Thymus (tissue), 11 donors: ENCODE measurements around the gene SAMD3. TPM values are rescaled to one million over a fixed set of nuclear protein-coding genes. Genes with fewer than 3 reads are reported as not detected.
"Not testable (repeated sequence)": the region's sequence is repeated elsewhere in the genome, so short reads cannot be mapped to it uniquely, and the experiment has no call there.

Experiments
- DNase-seq, 9 donors: peaks; one replicate each; pipeline ENCODE4 v3.0.0-alpha.2; 2013; ENCODE audit warnings: low spot score in 9 of 9, low read depth in 6 of 9, missing footprints in 1 of 9
- H3K27ac ChIP-seq, 2 donors: one replicate each; pipeline ENCODE4 v1.5.1; 2013; ENCODE audit warnings: control low read depth in 1 of 2, low read depth in 1 of 2, low read length in 1 of 2, mild to moderate bottlenecking in 1 of 2, moderate library complexity in 1 of 2
- H3K27me3 ChIP-seq, 2 donors: one replicate each; pipeline ENCODE4 v1.5.1; 2013; ENCODE audit warnings: low read length in 1 of 2; ENCODE audit not compliant: control insufficient read depth in 2 of 2, insufficient read depth in 1 of 2
- H3K36me3 ChIP-seq, 2 donors: one replicate each; pipeline ENCODE4 v1.5.1; 2013; ENCODE audit warnings: low read length in 1 of 2, mild to moderate bottlenecking in 1 of 2, moderate library complexity in 1 of 2; ENCODE audit not compliant: control insufficient read depth in 2 of 2, insufficient read depth in 2 of 2
- H3K4me1 ChIP-seq, 2 donors: one replicate each; pipeline ENCODE4 v1.5.1; 2013; ENCODE audit warnings: low read length in 2 of 2; ENCODE audit not compliant: control insufficient read depth in 2 of 2, insufficient read depth in 2 of 2
- H3K4me3 ChIP-seq, 2 donors: one replicate each; pipeline ENCODE4 v1.5.1; 2013; ENCODE audit warnings: low read length in 2 of 2, control low read depth in 1 of 2, mild to moderate bottlenecking in 1 of 2
- H3K9me3 ChIP-seq, 2 donors: one replicate each; pipeline ENCODE4 v1.5.1; 2013; ENCODE audit warnings: low read length in 1 of 2, mild to moderate bottlenecking in 1 of 2; ENCODE audit not compliant: control insufficient read depth in 2 of 2, insufficient read depth in 1 of 2
- WGBS: extraction: QIAGEN DNeasy Blood & Tissue Kit; methylation state at CpG from one replicate; pipeline ENCODE4 v1.1.7; 2013; 5-methylcytosine and 5-hydroxymethylcytosine counted together
- polyA plus RNA-seq: library from polyadenylated mRNA; stranded (reverse); fragments of 200-250 nt; gene quantifications from one replicate; pipeline ENCODE4 v1.2.3, GENCODE V29; 2013
- total RNA-seq: library from RNA; stranded (reverse); fragments of 120-200 nt; gene quantifications from one replicate; pipeline ENCODE4 v1.2.4, GENCODE V29; 2013
- donor health status: healthy.

The SAMD3 gene
- total and polyA plus RNA-seq, 2 donors: 9.6 to 23.9 TPM

DNA sequence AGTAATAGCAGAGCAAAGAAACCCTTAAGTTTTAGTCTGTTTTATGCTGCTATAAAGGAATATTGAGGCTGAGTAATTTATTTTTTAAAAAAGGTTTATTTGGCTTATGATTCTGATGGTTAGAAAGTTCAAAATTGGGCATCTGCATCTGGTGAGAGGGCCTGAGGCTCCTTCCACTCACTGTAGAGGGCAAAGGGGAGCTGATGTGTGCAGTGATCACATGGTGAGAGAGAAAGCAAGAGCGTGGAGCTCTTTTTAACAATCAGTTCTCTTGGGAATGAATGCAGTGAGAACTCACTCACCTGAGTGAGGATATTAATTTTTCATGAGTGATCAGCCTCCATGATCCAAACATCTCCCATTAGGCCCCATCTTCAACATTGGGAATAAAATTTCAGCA is 36.4 kb upstream of the SAMD3 start:
- 98% methylated on average over 1 of the region's 1 CpG for WGBS
- H3K4me3 ChIP-seq: no peak overlapping the region
- no peaks in the 10 kb centered on the region for H3K4me1 ChIP-seq
- H3K27ac ChIP-seq: no peak overlapping the region
- H3K36me3 ChIP-seq: no peaks in the 10 kb centered on the region
- peaks cover 0 to 5% of the 10 kb centered on the region in 2 donors for H3K9me3 ChIP-seq
- no peak for DNase-seq
- H3K27me3 ChIP-seq: no peaks in the 10 kb centered on the region

GRCh38 chr6:130252527-130253237 is 29.9 kb upstream of the SAMD3 start:
- Histone ChIP-seq H3K9me3 (no peaks in the 10 kb centered on the region), H3K4me1 (no peaks in the 10 kb centered on the region), H3K4me3 (no peak overlapping the region), H3K36me3 (no peaks in the 10 kb centered on the region), H3K27me3 (no peaks in the 10 kb centered on the region), H3K27ac (no peak overlapping the region)
- no peak for DNase-seq
- 93% methylated on average over 9 of the region's 9 CpGs for WGBS

DNA sequence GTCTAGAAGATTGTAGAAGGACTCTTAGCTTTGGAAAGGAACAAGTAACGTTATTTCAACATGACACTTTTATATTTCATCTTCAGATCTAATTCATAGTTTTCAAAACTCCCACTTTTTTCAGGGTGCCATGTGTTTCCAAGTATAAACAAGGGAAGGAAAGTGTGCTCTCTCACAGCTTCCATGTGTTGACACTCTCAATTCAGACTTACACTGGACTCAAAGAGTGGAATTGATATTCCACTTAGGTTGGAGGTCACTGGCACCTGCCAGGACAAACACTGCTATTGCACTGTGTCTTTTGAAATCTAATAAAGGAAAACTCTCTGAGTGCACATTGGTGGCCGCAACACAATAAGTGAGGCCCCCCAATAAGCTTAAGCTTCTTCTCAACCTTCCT is 22.5 kb upstream of the SAMD3 start:
- Histone ChIP-seq H3K9me3 (no peaks in the 10 kb centered on the region), H3K36me3 (no peaks in the 10 kb centered on the region), H3K4me3 (no peak overlapping the region), H3K4me1 (no peaks in the 10 kb centered on the region), H3K27me3 (no peaks in the 10 kb centered on the region), H3K27ac (no peak overlapping the region)
- DNase-seq: no peak
- 98% methylated on average over 2 of the region's 2 CpGs for WGBS

DNA sequence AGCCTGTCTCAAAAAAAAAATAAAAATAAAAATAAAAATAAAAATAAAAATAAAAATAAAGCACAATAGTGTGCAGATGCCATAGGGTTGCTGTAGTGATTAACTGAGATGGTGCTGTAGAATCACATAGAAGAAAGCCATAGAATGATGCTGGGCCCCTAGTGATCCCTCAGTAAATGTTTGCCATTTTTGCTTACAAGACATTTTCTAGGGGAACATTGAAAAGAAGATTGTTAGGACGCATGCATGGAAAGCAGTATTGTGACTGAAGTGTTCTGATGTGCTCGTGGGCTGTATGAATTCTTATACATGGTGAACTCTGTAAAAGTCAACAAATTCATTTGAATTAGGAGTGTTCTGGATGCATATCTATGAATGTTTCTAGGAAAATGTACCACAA is 22.0 kb upstream of the SAMD3 start:
- no peak for DNase-seq
- Histone ChIP-seq H3K36me3 (no peaks in the 10 kb centered on the region), H3K27me3 (no peaks in the 10 kb centered on the region), H3K9me3 (no peaks in the 10 kb centered on the region), H3K27ac (no peak overlapping the region), H3K4me1 (no peaks in the 10 kb centered on the region), H3K4me3 (no peak overlapping the region)
- 94% methylated on average over 2 of the region's 2 CpGs for WGBS

GRCh38 chr6:130240232-130240631 is 17.5 kb upstream of the SAMD3 start:
- Histone ChIP-seq H3K9me3 (no peaks in the 10 kb centered on the region), H3K27ac (no peak overlapping the region), H3K4me3 (no peak overlapping the region), H3K27me3 (no peaks in the 10 kb centered on the region), H3K36me3 (no peaks in the 10 kb centered on the region), H3K4me1 (no peaks in the 10 kb centered on the region)
- 92% methylated on average over 4 of the region's 4 CpGs for WGBS
- DNase-seq: no peak

DNA sequence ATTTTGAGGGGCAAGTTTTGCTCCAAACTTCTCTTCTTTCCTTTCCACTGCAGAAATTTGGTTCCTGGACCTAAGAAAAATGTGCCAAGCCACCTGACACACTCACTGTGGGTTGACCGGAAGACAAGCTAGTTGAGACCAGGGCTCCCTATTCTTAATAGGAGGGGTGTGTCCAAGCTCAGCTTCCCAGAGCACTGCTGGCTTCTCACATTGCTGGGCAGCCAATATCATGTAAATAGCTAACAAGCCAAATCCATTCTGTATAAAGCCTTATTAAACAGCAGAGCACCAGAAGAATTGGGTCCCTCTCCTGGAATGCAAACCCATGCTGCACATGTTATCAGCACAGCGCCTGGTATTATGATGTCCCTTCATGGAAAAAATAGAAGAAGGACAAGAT is 17.0 kb upstream of the SAMD3 start:
- H3K27ac ChIP-seq: no peak overlapping the region
- WGBS: 96% methylated on average over 2 of the region's 2 CpGs
- no peaks in the 10 kb centered on the region for H3K9me3 ChIP-seq
- DNase-seq: no peak
- no peak overlapping the region for H3K4me3 ChIP-seq
- H3K27me3 ChIP-seq: no peaks in the 10 kb centered on the region
- H3K36me3 ChIP-seq: no peaks in the 10 kb centered on the region
- no peaks in the 10 kb centered on the region for H3K4me1 ChIP-seq

- 95% methylated on average over 3 of the region's 3 CpGs for WGBS
- Histone ChIP-seq H3K4me1 (no peaks in the 10 kb centered on the region), H3K9me3 (no peaks in the 10 kb centered on the region), H3K27ac (no peak overlapping the region), H3K4me3 (no peak overlapping the region), H3K27me3 (no peaks in the 10 kb centered on the region), H3K36me3 (no peaks in the 10 kb centered on the region)
- no peak for DNase-seq
Observed at GRCh38 chr6:130233330-130233729, 10.6 kb upstream of the SAMD3 start.

DNA sequence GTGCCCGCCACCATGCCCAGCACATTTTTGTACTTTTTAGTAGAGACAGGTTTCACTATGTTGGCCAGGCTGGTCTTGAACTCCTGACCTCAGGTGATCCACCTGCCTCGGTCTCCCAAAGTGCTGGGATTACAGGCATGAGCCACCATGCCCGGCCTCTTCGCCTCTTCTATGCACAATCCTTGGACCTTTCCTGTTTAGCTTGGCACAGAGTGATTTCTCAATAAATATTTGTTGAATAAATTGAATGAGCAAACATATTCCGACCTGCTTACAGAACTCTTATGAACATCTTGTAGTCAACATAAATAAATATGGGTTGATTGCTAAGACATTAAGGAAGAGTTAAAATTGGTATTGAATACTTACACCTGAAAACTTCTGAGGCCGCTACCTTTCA is 7.8 kb upstream of the SAMD3 start:
- not testable (repeated sequence) for H3K9me3 ChIP-seq, H3K27me3 ChIP-seq, DNase-seq, H3K4me1 ChIP-seq, H3K27ac ChIP-seq, H3K36me3 ChIP-seq, H3K4me3 ChIP-seq
- 97% methylated on average over 6 of the region's 6 CpGs for WGBS

DNA sequence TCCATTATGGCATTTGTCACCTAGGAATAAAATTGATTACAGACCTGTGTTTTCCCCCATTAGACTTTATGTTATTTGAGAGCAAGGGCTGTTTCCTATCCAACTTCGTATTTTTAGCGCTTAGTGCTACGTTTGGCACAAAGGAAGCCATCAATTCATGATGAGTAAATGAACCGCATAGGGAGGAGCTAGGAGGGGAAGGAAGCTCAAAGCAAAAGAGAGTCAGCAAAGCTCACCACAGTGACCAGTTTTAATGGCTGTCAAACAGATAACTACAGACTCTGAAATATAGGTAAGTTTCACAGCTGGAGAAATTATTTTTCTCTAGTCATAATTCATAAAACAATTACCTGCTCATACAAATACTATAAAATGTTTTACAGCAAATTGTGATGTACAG is 6.9 kb upstream of the SAMD3 start:
- H3K36me3 ChIP-seq: no peaks in the 10 kb centered on the region
- no peaks in the 10 kb centered on the region for H3K4me1 ChIP-seq
- 76% methylated on average over 4 of the region's 4 CpGs for WGBS
- H3K4me3 ChIP-seq: no peak overlapping the region
- no peaks in the 10 kb centered on the region for H3K27me3 ChIP-seq
- no peaks in the 10 kb centered on the region for H3K9me3 ChIP-seq
- peak in 1 of 9 donors; percentile 6 for DNase-seq
- H3K27ac ChIP-seq: no peak overlapping the region
